C4-2B (cell line): Measurements from ENCODE around the gene MBOAT2.

Experiments
- H3K27ac ChIP-seq: fragments of 450-650 bp; 2 replicates; pipeline ENCODE4 v1.5.1; 2017
- CTCF ChIP-seq: fragments of 450-650 bp; conservative IDR thresholded peaks from 2 replicates; pipeline ENCODE4 v1.5.1; 2017; ENCODE audit warnings: mild to moderate bottlenecking
- ZFX ChIP-seq: fragments of 450-650 bp; IDR thresholded peaks from 2 replicates; pipeline ENCODE4 v1.6.1; 2017

MBOAT2 gene

GRCh38 chr2:8802741-8803140, 200.7 kb downstream of the MBOAT2 start:
- TF ChIP-seq ZFX (no peak), CTCF (no peak)
- H3K27ac ChIP-seq, result no peak overlapping the region
